Endothelial cell of umbilical vein (primary cell): ENCODE data around the gene ZDHHC17. TPM values are rescaled to one million over a fixed set of nuclear protein-coding genes. Genes with fewer than 3 reads are reported as not detected.

Experiments
- BruUV-seq: library from RNA; stranded (reverse); fragments of 400-500 nt; replicated peaks from 2 replicates; lab custom pipeline; 2021; lab: Mats Ljungman, UMichigan
- CTCF ChIA-PET: fragments of 300-600, 350-600 bp; sonication (Branson Sonifier 250); formaldehyde crosslinking; loops from one replicate; lab custom pipeline; 2021; ENCODE audit warnings: antibody characterized with exemption, inconsistent platforms; lab: Charles Lee
- POLR2A ChIA-PET: fragments of 300-600, 350-600 bp; sonication (Branson Sonifier 250); formaldehyde crosslinking; loops from one replicate; lab custom pipeline; 2021; ENCODE audit warnings: antibody characterized with exemption, inconsistent platforms; lab: Charles Lee
- DNase-seq: peaks from one replicate; pipeline ENCODE4 v3.0.0-alpha.2; 2011; ENCODE audit warnings: low read depth, low spot score
- FAIRE-seq: peaks from 2 replicates; lab custom pipeline; 2011; peaks lifted over from hg19 to GRCh38; lab: Jason Lieb, UNC
- H2AFZ ChIP-seq: 2 replicates; pipeline ENCODE4 v1.6.0; 2012; ENCODE audit warnings: low read depth, low read length, control low read depth, inconsistent platforms
- H3K27ac ChIP-seq: 2 replicates; pipeline ENCODE4 v1.5.1; 2011; ENCODE audit warnings: low read depth, mild to moderate bottlenecking, control low read depth, low read length, moderate library complexity; ENCODE audit not compliant: insufficient read depth
- H3K27me3 ChIP-seq, 2 experiments: 2 replicates each; pipeline versions ENCODE4 v1.6.0 to v1.6.1; 2011; ENCODE audit warnings: low read length in 2 of 2, mixed read lengths in 1 of 2; ENCODE audit not compliant: control insufficient read depth in 2 of 2, insufficient read depth in 2 of 2
- H3K36me3 ChIP-seq, 2 experiments: 2 replicates in 1 of 2; 3 replicates in 1 of 2; pipeline ENCODE4 v1.5.1; 2011; ENCODE audit warnings: low read length in 2 of 2, mild to moderate bottlenecking in 1 of 2, moderate library complexity in 1 of 2; ENCODE audit not compliant: control insufficient read depth in 2 of 2, insufficient read depth in 2 of 2; ENCODE audit errors: extremely low read depth in 1 of 2
- H3K4me1 ChIP-seq: 3 replicates; pipeline ENCODE4 v1.5.1; 2011; ENCODE audit warnings: mild to moderate bottlenecking, low read length; ENCODE audit not compliant: control insufficient read depth, insufficient read depth; ENCODE audit errors: extremely low read depth
- H3K4me2 ChIP-seq: 2 replicates; pipeline ENCODE4 v1.6.1; 2011; ENCODE audit warnings: low read length, control low read depth, mixed read lengths; ENCODE audit not compliant: insufficient read depth
- H3K4me3 ChIP-seq, 3 experiments: fragments of 200-600 bp in 1 of 3; sonication (generic), shearing (Covaris generic) in 1 of 3; replicated peaks in 1 of 3; 2 replicates each; pipeline ENCODE4 v1.5.1; 2011 to 2016; ENCODE audit warnings: control low read depth in 3 of 3, low read length in 3 of 3, mild to moderate bottlenecking in 2 of 3, inconsistent platforms in 1 of 3, low read depth in 1 of 3, moderate library complexity in 1 of 3; ENCODE audit not compliant: insufficient read depth in 1 of 3
- H3K79me2 ChIP-seq: 2 replicates; pipeline ENCODE4 v1.6.0; 2012; ENCODE audit warnings: low read length, inconsistent platforms; ENCODE audit not compliant: control insufficient read depth, insufficient read depth
- H3K9ac ChIP-seq: replicated peaks from 2 replicates; pipeline ENCODE3; 2011; ENCODE audit warnings: low read length, control low read depth; ENCODE audit not compliant: insufficient read depth; ENCODE audit errors: extremely low read depth
- H3K9me1 ChIP-seq: replicated peaks from 3 replicates; pipeline ENCODE4 v1.6.0; 2011; ENCODE audit warnings: mild to moderate bottlenecking, low read length; ENCODE audit not compliant: control insufficient read depth, insufficient read depth; ENCODE audit errors: extremely low read depth
- H3K9me3 ChIP-seq: replicated peaks from 2 replicates; pipeline ENCODE4 v1.5.1; 2012; ENCODE audit warnings: low read length, inconsistent platforms; ENCODE audit not compliant: control insufficient read depth, insufficient read depth
- H4K20me1 ChIP-seq: replicated peaks from 2 replicates; pipeline ENCODE3; 2011; ENCODE audit warnings: mild to moderate bottlenecking, low read length; ENCODE audit not compliant: control insufficient read depth, insufficient read depth; ENCODE audit errors: extremely low read depth
- CTCF ChIP-seq, 2 donors: IDR thresholded peaks; 1 replicate in 1 of 2; 2 replicates in 1 of 2; pipeline ENCODE4 v1.5.1; 2011; ENCODE audit warnings: low read length in 2 of 2, mild to moderate bottlenecking in 2 of 2, moderate library complexity in 2 of 2, control low read depth in 1 of 2, inconsistent platforms in 1 of 2, low read depth in 1 of 2; ENCODE audit not compliant: insufficient read depth in 1 of 2; ENCODE audit errors: extremely low read depth in 1 of 2
- EZH2 ChIP-seq: IDR thresholded peaks from 2 replicates; pipeline ENCODE4 v1.6.1; 2012; ENCODE audit warnings: borderline replicate concordance, low read depth, mild to moderate bottlenecking, moderate library complexity, low read length, inconsistent platforms; ENCODE audit not compliant: severe bottlenecking
- FOS ChIP-seq: IDR thresholded peaks from 2 replicates; pipeline ENCODE4 v1.6.1; 2011; ENCODE audit warnings: mild to moderate bottlenecking, low read length, moderate library complexity, borderline replicate concordance; ENCODE audit not compliant: insufficient read depth
- GATA2 ChIP-seq: IDR thresholded peaks from 2 replicates; pipeline ENCODE4 v1.7.0; 2011; ENCODE audit warnings: low read depth, mild to moderate bottlenecking, moderate library complexity, mixed read lengths, low read length; ENCODE audit not compliant: insufficient read length, insufficient read depth
- JUN ChIP-seq: IDR thresholded peaks from 2 replicates; pipeline ENCODE4 v1.6.1; 2011; ENCODE audit warnings: borderline replicate concordance, low read depth; ENCODE audit not compliant: insufficient read length, insufficient read depth
- MYC ChIP-seq: IDR thresholded peaks from one replicate; pipeline ENCODE4 v1.6.1; 2011; ENCODE audit warnings: mild to moderate bottlenecking, low read depth, low read length
- POLR2A ChIP-seq: IDR thresholded peaks from 2 replicates; pipeline ENCODE4 v1.6.1; 2012; ENCODE audit warnings: low read depth, mild to moderate bottlenecking, control low read depth, low read length
- POLR2AphosphoS5 ChIP-seq: IDR thresholded peaks from 2 replicates; pipeline ENCODE4 v1.6.1; 2012; ENCODE audit warnings: low read depth, mild to moderate bottlenecking, control low read depth, low read length, moderate library complexity; ENCODE audit not compliant: insufficient read depth
- dilution Hi-C: fragments of 300-500 bp; cut with MboI; formaldehyde crosslinking; loops from one replicate; pipeline ENCODE4 v1.15.0; 2019; ENCODE audit warnings: low sequenced_read_pairs; ENCODE audit not compliant: extremely low pct_ligation_motif_present
- intact Hi-C: fragments of 100-400 bp; cut with micrococcal nuclease; formaldehyde crosslinking; loops from one replicate; pipeline ENCODE4 v1.10.0; 2022
- polyA plus RNA-seq, 4 experiments: library from polyadenylated mRNA; depleted of rRNA in 3 of 4; stranded (reverse) in 3 of 4; unstranded in 1 of 4; fragments of >200 nt; gene quantifications; 2 replicates each; pipeline versions ENCODE4 v1.2.1 to v1.2.3, GENCODE V29; 2011 to 2012; ENCODE audit warnings: missing spikeins in 1 of 4
- total RNA-seq: library from RNA; stranded (reverse); gene quantifications from 2 replicates; pipeline ENCODE4 v1.2.3, GENCODE V29; 2021
- TF ChIP-seq, protein P1 (sequence below): IDR thresholded peaks from 2 replicates; pipeline ENCODE4 v1.6.1; 2011; ENCODE audit not compliant: insufficient read depth, insufficient read length

ZDHHC17 gene
- total and polyA plus RNA-seq, 2 donors (not counting 3 experiments of a cell fraction or from before 2014, with no cell fraction given): 21.2 to 26.9 TPM

- Histone ChIP-seq H3K9ac (no peak overlapping the region), H2AFZ (no peak overlapping the region), H3K27ac (no peak overlapping the region), H3K27me3 (no peaks in the 10 kb centered on the region), H4K20me1 (no peaks in the 10 kb centered on the region), H3K4me3 (no peak overlapping the region), H3K9me1 (no peaks in the 10 kb centered on the region), H3K4me1 (peaks cover 3% of the 10 kb centered on the region), H3K4me2 (no peak overlapping the region), H3K36me3 (no peaks in the 10 kb centered on the region), H3K79me2 (no peaks in the 10 kb centered on the region), H3K9me3 (no peaks in the 10 kb centered on the region)
- FAIRE-seq (no peak), DNase-seq (no peak)
- ChIA-PET POLR2A (no interaction called here), CTCF (interaction anchor here (0.7 to 1.2 kb wide), 2 partner anchors 15 to 837 kb away, joined by 3 read pairs; no protein-coding TSS in a partner anchor)
- TF ChIP-seq JUN (no peak), POLR2A (no peak), GATA2 (no peak), CTCF (IDR thresholded peaks at IDR 0.05; ENCODE audit: extremely low read depth in 1 of 2, insufficient read depth in 1 of 2, low read depth in 1 of 2, low read length in 2 of 2) (no peak), EZH2 (no peak), MYC (no peak), FOS (no peak), POLR2AphosphoS5 (no peak)
- TF ChIP-seq, protein P1, sequence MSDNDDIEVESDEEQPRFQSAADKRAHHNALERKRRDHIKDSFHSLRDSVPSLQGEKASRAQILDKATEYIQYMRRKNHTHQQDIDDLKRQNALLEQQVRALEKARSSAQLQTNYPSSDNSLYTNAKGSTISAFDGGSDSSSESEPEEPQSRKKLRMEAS: no peak
- no TSS peak for BruUV-seq
- dilution Hi-C loops: no loop called here
- intact Hi-C loops: no loop called here
Observed at GRCh38 chr12:76715332-76715731, 48.6 kb upstream of the ZDHHC17 start.
